HepG2 (cell line): Measurements from ENCODE around the gene GTF2H4. TPM values are rescaled to one million over a fixed set of nuclear protein-coding genes. Genes with fewer than 3 reads are reported as not detected.

Experiments used
- ATF2 ChIP-seq: sonication (generic); formaldehyde crosslinking; IDR thresholded peaks from 2 replicates; pipeline ENCODE4 v1.4.0; 2020; ENCODE audit warnings: missing genetic modification reagents
- HNRNPK ChIP-seq: fragments of 200-400 bp; formaldehyde crosslinking; IDR thresholded peaks from 2 replicates; pipeline ENCODE4 v1.6.1; 2018; ENCODE audit warnings: low read length, low read depth, moderate library complexity, mild to moderate bottlenecking; ENCODE audit not compliant: poor library complexity, severe bottlenecking
- HNRNPL ChIP-seq: fragments of 200-400 bp; formaldehyde crosslinking; IDR thresholded peaks from 2 replicates; pipeline ENCODE4 v1.6.1; 2017; ENCODE audit warnings: mild to moderate bottlenecking, low read depth, low read length
- IKZF1 ChIP-seq: fragments of 450-650 bp; IDR thresholded peaks from 2 replicates; pipeline ENCODE4 v1.7.1; 2016
- KLF11 ChIP-seq: IDR thresholded peaks from 2 replicates; pipeline ENCODE4 v1.6.1; 2016; ENCODE audit warnings: missing compliant biosample characterization
- PAX8 ChIP-seq: sonication (generic); formaldehyde crosslinking; IDR thresholded peaks from 2 replicates; pipeline ENCODE4 v1.8.0; 2022; ENCODE audit warnings: mild to moderate bottlenecking, missing genetic modification reagents, borderline replicate concordance
- PBX2 ChIP-seq: IDR thresholded peaks from 2 replicates; pipeline ENCODE4 v1.6.1; 2016; ENCODE audit warnings: control low read depth
- SP140L ChIP-seq: sonication (generic); formaldehyde crosslinking; IDR thresholded peaks from 2 replicates; pipeline ENCODE4 v1.4.0; 2020; ENCODE audit warnings: missing genetic modification reagents, borderline replicate concordance
- SRSF9 ChIP-seq: fragments of 200-400 bp; formaldehyde crosslinking; IDR thresholded peaks from 2 replicates; pipeline ENCODE4 v1.6.1; 2018; ENCODE audit warnings: borderline replicate concordance, mild to moderate bottlenecking, low read depth, low read length; ENCODE audit not compliant: insufficient read depth, poor library complexity, severe bottlenecking
- ZBTB49 ChIP-seq: sonication (generic); formaldehyde crosslinking; IDR thresholded peaks from 2 replicates; pipeline ENCODE4 v1.4.0; 2020; ENCODE audit warnings: missing genetic modification reagents, borderline replicate concordance
- ZFAT ChIP-seq: sonication (generic); formaldehyde crosslinking; conservative IDR thresholded peaks from 2 replicates; pipeline ENCODE4 v1.8.1; 2023; ENCODE audit warnings: missing genetic modification reagents, inconsistent platforms
- ZFP36 ChIP-seq: fragments of 150-350 bp; IDR thresholded peaks from 2 replicates; pipeline ENCODE4 v1.6.1; 2018; ENCODE audit warnings: borderline replicate concordance, low read length, low read depth; ENCODE audit not compliant: partially characterized antibody
- ZNF260 ChIP-seq: sonication (generic); formaldehyde crosslinking; IDR thresholded peaks from 2 replicates; pipeline ENCODE4 v1.4.0; 2020; ENCODE audit warnings: missing genetic modification reagents, low read depth, mild to moderate bottlenecking, borderline replicate concordance
- ZNF703 ChIP-seq: sonication (generic); formaldehyde crosslinking; IDR thresholded peaks from 2 replicates; pipeline ENCODE4 v1.5.1; 2020; ENCODE audit warnings: missing genetic modification reagents, mild to moderate bottlenecking, moderate library complexity, borderline replicate concordance
- ZSCAN22 ChIP-seq: sonication (generic); formaldehyde crosslinking; IDR thresholded peaks from 2 replicates; pipeline ENCODE4 v1.4.0; 2020; ENCODE audit warnings: mild to moderate bottlenecking, missing genetic modification reagents
- polyA plus RNA-seq, 8 experiments: library from polyadenylated mRNA; depleted of rRNA in 3 of 8; stranded (reverse) in 7 of 8; unstranded in 1 of 8; fragments of >200 nt; fragmentation: Illumina TruSeq in 4 of 8; extraction: Trizol in 4 of 8; gene quantifications; 2 replicates each; pipeline versions ENCODE4 v1.2.1 to v1.2.3, GENCODE V29; 2011 to 2016; ENCODE audit warnings: low read depth in 4 of 8, missing spikeins in 1 of 8, mixed read lengths in 1 of 8; ENCODE audit not compliant: insufficient read depth in 1 of 8
- total RNA-seq, 5 experiments: library from RNA; depleted of rRNA; stranded (reverse); fragments of >200 nt; fragmentation: Illumina TruSeq; extraction: Trizol; gene quantifications; 2 replicates each; pipeline ENCODE4 v1.2.3, GENCODE V29; 2016; ENCODE audit warnings: low read depth in 1 of 5
- TF ChIP-seq, protein P1 (sequence below): sonication (generic); formaldehyde crosslinking; IDR thresholded peaks from 2 replicates; pipeline ENCODE4 v1.4.0; 2020; ENCODE audit warnings: low read depth, mild to moderate bottlenecking, missing genetic modification reagents
- TF ChIP-seq, protein P2 (sequence below): sonication (generic); formaldehyde crosslinking; IDR thresholded peaks from 2 replicates; pipeline ENCODE4 v1.4.0; 2020; ENCODE audit warnings: mild to moderate bottlenecking, missing genetic modification reagents, borderline replicate concordance

The GTF2H4 gene
- total and polyA plus RNA-seq, 2 of the 13 experiments (the other 11 are each of a cell fraction or from before 2014, with no cell fraction given) = 15.9 to 49.3 TPM

DNA sequence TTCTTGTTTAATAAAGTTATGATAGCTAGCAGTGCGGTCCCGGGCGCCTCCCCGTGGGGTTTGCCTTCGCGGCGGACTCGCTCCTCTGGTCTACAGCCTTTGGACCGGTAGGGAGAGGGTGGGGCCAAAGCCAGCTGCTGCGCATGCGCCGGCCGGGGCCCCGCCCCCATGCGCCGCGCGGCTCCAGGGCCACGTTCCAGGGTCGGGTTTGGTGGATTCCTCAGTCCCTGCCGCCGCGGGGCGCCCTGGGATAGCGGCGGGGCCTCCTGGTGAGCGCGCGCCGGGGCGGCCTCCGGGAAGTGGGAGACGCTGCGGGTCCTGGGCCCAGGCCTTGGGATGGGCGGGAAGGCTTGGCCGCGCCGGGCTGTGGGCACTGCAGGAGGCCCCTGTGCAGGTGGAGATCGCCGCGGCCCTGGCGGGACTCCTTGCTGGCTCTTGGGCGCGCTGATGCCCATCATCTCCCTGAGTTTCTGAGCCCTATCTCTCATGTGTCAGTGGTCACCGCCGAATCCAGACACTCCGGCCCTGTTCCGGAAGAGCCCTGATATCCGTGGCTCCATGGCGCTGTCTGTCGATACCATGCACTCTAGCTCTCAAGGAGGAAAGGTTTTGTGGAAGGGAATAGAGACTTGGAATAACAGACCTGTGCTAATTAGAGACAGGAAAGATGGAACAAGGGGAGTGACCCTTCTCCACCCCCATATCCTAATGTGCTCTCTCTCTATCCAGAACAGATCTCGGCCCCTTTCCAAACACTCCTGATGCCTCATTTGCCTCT, 6.3 kb downstream of the GTF2H4 start, which contains the start of gene VARS2 (continued):
- TF ChIP-seq SRSF9 = no peak
- TF ChIP-seq ZSCAN22 (CRISPR knock-in tag) = no peak
- peak; percentile 79; the same call in 1 of the 2 replicates for TF ChIP-seq ZBTB49 (CRISPR knock-in tag)
- peak; percentile 81; the same call in 1 of the 2 replicates for TF ChIP-seq SP140L
- TF ChIP-seq, protein P1, sequence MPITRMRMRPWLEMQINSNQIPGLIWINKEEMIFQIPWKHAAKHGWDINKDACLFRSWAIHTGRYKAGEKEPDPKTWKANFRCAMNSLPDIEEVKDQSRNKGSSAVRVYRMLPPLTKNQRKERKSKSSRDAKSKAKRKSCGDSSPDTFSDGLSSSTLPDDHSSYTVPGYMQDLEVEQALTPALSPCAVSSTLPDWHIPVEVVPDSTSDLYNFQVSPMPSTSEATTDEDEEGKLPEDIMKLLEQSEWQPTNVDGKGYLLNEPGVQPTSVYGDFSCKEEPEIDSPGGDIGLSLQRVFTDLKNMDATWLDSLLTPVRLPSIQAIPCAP (CRISPR knock-in tag) = no peak
- TF ChIP-seq ZFP36 = no peak
- peak; percentile 79 for TF ChIP-seq HNRNPK
- TF ChIP-seq ZFAT = peak; percentile 52; the same call in 1 of the 2 replicates
- TF ChIP-seq, protein P2, sequence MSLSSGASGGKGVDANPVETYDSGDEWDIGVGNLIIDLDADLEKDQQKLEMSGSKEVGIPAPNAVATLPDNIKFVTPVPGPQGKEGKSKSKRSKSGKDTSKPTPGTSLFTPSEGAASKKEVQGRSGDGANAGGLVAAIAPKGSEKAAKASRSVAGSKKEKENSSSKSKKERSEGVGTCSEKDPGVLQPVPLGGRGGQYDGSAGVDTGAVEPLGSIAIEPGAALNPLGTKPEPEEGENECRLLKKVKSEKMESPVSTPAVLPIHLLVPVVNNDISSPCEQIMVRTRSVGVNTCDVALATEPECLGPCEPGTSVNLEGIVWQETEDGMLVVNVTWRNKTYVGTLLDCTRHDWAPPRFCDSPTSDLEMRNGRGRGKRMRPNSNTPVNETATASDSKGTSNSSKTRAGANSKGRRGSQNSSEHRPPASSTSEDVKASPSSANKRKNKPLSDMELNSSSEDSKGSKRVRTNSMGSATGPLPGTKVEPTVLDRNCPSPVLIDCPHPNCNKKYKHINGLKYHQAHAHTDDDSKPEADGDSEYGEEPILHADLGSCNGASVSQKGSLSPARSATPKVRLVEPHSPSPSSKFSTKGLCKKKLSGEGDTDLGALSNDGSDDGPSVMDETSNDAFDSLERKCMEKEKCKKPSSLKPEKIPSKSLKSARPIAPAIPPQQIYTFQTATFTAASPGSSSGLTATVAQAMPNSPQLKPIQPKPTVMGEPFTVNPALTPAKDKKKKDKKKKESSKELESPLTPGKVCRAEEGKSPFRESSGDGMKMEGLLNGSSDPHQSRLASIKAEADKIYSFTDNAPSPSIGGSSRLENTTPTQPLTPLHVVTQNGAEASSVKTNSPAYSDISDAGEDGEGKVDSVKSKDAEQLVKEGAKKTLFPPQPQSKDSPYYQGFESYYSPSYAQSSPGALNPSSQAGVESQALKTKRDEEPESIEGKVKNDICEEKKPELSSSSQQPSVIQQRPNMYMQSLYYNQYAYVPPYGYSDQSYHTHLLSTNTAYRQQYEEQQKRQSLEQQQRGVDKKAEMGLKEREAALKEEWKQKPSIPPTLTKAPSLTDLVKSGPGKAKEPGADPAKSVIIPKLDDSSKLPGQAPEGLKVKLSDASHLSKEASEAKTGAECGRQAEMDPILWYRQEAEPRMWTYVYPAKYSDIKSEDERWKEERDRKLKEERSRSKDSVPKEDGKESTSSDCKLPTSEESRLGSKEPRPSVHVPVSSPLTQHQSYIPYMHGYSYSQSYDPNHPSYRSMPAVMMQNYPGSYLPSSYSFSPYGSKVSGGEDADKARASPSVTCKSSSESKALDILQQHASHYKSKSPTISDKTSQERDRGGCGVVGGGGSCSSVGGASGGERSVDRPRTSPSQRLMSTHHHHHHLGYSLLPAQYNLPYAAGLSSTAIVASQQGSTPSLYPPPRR (CRISPR knock-in tag) = peak; percentile 50
- no peak; the same call in 1 of the 2 replicates for TF ChIP-seq ZNF703
- TF ChIP-seq ATF2 (CRISPR knock-in tag) = peak; percentile 85
- TF ChIP-seq PBX2 (CRISPR knock-in tag) = no peak
- no peak for TF ChIP-seq ZNF260 (CRISPR knock-in tag)
- 0 out of 2 replicates have a peak, but pooled peaks have one; percentile 24 for TF ChIP-seq HNRNPL
- TF ChIP-seq KLF11 (CRISPR knock-in tag) = no peak
- TF ChIP-seq PAX8 = no peak; the same call in 1 of the 2 replicates
- TF ChIP-seq IKZF1 = no peak
